ENCODE results near the gene MCU. TPM values are rescaled to one million over a fixed set of nuclear protein-coding genes. Genes with fewer than 3 reads are reported as not detected.

Gene MCU
- total and polyA plus RNA-seq, 10 of the 15 experiments (the other 5 are each of a cell fraction or from before 2014, with no cell fraction given), result 5.1 to 49.1 (median 17.9) TPM

DNA sequence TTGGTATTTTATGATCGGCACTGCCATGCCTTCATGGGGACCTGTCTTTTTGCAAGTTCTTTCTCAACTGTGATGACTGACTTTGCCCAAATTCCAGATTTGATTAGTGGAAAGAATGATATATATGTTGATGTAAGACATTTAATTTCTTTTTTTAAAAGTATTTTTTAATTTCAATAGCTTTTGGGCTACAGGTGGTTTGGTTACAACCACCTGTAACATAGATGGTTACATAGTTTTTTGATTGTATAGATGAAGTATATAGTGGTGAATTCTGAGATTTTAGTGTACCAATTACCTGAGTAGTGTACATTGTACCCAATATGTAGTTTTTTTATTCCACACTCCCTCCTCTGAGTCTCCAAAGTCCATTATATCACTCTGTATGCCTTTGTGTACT lies 69.6 kb downstream of the MCU start:
- SMC1A ChIA-PET (ENCODE audit: uncharacterized antibody, unreplicated experiment), result interaction anchor here (0.5 to 1.2 kb wide), 3 partner anchors 11 to 58 kb away, joined by 3 to 4 read pairs (median 3); no protein-coding TSS in a partner anchor
- RAD21 ChIA-PET (ENCODE audit: unreplicated experiment), result no interaction called here
- H2AFZ ChIP-seq (ENCODE audit: control insufficient read depth, low read depth, low read length), result no peak overlapping the region
- no TSS peak for BruUV-seq (replicated peaks)
- TF ChIP-seq, protein P1, sequence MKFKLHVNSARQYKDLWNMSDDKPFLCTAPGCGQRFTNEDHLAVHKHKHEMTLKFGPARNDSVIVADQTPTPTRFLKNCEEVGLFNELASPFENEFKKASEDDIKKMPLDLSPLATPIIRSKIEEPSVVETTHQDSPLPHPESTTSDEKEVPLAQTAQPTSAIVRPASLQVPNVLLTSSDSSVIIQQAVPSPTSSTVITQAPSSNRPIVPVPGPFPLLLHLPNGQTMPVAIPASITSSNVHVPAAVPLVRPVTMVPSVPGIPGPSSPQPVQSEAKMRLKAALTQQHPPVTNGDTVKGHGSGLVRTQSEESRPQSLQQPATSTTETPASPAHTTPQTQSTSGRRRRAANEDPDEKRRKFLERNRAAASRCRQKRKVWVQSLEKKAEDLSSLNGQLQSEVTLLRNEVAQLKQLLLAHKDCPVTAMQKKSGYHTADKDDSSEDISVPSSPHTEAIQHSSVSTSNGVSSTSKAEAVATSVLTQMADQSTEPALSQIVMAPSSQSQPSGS (IDR thresholded peaks at IDR 0.05; ENCODE audit: low read length), result no peak
- TF ChIP-seq FOXM1 (IDR thresholded peaks at IDR 0.05; ENCODE audit: low read depth, low read length) (no peak), CHD2 (IDR thresholded peaks at IDR 0.05; ENCODE audit: borderline replicate concordance, low read depth, low read length) (no peak), IKZF1 (conservative IDR thresholded peaks at IDR 0.05) (no peak), CEBPB (IDR thresholded peaks at IDR 0.05; ENCODE audit: borderline replicate concordance in 1 of 2, low read depth in 2 of 2, low read length in 2 of 2) (no peak)
- TF ChIP-seq, protein P2, sequence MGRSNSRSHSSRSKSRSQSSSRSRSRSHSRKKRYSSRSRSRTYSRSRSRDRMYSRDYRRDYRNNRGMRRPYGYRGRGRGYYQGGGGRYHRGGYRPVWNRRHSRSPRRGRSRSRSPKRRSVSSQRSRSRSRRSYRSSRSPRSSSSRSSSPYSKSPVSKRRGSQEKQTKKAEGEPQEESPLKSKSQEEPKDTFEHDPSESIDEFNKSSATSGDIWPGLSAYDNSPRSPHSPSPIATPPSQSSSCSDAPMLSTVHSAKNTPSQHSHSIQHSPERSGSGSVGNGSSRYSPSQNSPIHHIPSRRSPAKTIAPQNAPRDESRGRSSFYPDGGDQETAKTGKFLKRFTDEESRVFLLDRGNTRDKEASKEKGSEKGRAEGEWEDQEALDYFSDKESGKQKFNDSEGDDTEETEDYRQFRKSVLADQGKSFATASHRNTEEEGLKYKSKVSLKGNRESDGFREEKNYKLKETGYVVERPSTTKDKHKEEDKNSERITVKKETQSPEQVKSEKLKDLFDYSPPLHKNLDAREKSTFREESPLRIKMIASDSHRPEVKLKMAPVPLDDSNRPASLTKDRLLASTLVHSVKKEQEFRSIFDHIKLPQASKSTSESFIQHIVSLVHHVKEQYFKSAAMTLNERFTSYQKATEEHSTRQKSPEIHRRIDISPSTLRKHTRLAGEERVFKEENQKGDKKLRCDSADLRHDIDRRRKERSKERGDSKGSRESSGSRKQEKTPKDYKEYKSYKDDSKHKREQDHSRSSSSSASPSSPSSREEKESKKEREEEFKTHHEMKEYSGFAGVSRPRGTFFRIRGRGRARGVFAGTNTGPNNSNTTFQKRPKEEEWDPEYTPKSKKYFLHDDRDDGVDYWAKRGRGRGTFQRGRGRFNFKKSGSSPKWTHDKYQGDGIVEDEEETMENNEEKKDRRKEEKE (IDR thresholded peaks at IDR 0.05), result no peak
- 100% methylated on average over 1 of the region's 1 CpG for WGBS (ENCODE audit: insufficient coverage, insufficient replicate concordance, low lambda C conversion rate, missing lambda C conversion rate)
- CTCF ChIA-PET, result no interaction called here
- FAIRE-seq (no peak), ATAC-seq (no peak), DNase-seq (ENCODE audit: low read depth, low spot score) (no peak)
- no peak overlapping the region for H3K4me3 ChIP-seq
- no peaks in the 10 kb centered on the region for H3K36me3 ChIP-seq (ENCODE audit: control insufficient read depth in 2 of 2, insufficient read depth in 2 of 2, low read length in 1 of 2)
- H4K20me1 ChIP-seq (ENCODE audit: control insufficient read depth, insufficient read depth), result no peaks in the 10 kb centered on the region
- H3K79me2 ChIP-seq (ENCODE audit: control insufficient read depth, insufficient read depth, low read length), result no peaks in the 10 kb centered on the region
- no peak overlapping the region for H3K27ac ChIP-seq (ENCODE audit: control insufficient read depth, insufficient read depth)
- intact Hi-C loops (cut with micrococcal nuclease; ENCODE audit: unreplicated experiment) (no loop called here), in situ Hi-C loops (cut with MboI) (no loop called here)
- peaks cover 4% of the 10 kb centered on the region for H3K4me1 ChIP-seq (ENCODE audit: control insufficient read depth, insufficient read depth, low read length)
- no peak overlapping the region for H3K4me2 ChIP-seq (ENCODE audit: control insufficient read depth, insufficient read depth)
- no peaks in the 10 kb centered on the region for H3K9me3 ChIP-seq (replicated peaks; ENCODE audit: control insufficient read depth, insufficient read depth, low read length)
- POLR2A ChIA-PET, result interaction anchor here (0.5 kb wide), 1 partner anchor 387 kb away, joined by 4 read pairs; no protein-coding TSS in a partner anchor
- H3K9ac ChIP-seq (ENCODE audit: control insufficient read depth, insufficient read depth, low read length), result no peak overlapping the region
- H3K27me3 ChIP-seq (replicated peaks in 1 of 2; ENCODE audit: control insufficient read depth in 2 of 2, insufficient read depth in 2 of 2, low read length in 1 of 2), result no peaks in the 10 kb centered on the region

Measured in GM12878 (cell line).